Upper lobe of right lung (tissue), 1 donor: ENCODE data around the gene MXD1. TPM values are rescaled to one million over a fixed set of nuclear protein-coding genes. Genes with fewer than 3 reads are reported as not detected.

Experiments
- ATAC-seq: fragments of 200-7000 bp; cut with Tn5 transposase; one replicate; pipeline ENCODE4 v1.9.1; 2020; ENCODE audit warnings: mild to moderate bottlenecking, moderate library complexity
- DNase-seq: peaks from one replicate; pipeline ENCODE4 v3.0.0-alpha.2; 2020
- H3K27ac ChIP-seq: fragments of 200-600 bp; one replicate; pipeline ENCODE4 v1.8.0; 2022
- H3K27me3 ChIP-seq: fragments of 200-600 bp; one replicate; pipeline ENCODE4 v1.8.0; 2022; ENCODE audit warnings: mild to moderate bottlenecking
- H3K36me3 ChIP-seq: fragments of 200-600 bp; one replicate; pipeline ENCODE4 v1.8.0; 2022
- H3K4me1 ChIP-seq: fragments of 200-600 bp; one replicate; pipeline ENCODE4 v1.8.0; 2022
- H3K4me3 ChIP-seq: fragments of 200-600 bp; one replicate; pipeline ENCODE4 v1.8.0; 2022; ENCODE audit warnings: mild to moderate bottlenecking
- H3K9me3 ChIP-seq: fragments of 200-600 bp; one replicate; pipeline ENCODE4 v1.8.0; 2022
- CTCF ChIP-seq: fragments of 200-600 bp; IDR thresholded peaks from one replicate; pipeline ENCODE4 v1.8.0; 2022; ENCODE audit warnings: antibody characterized with exemption
- intact Hi-C: fragments of 100-400 bp; cut with DNase I; formaldehyde crosslinking; loops from one replicate; pipeline ENCODE4 v1.11.0; 2022
- total RNA-seq: library from RNA; stranded (reverse); fragmentation: NEBNext Ultra II Directional; extraction: Animal tissue kit (Norgen Biotek cat#: 25700); gene quantifications from one replicate; pipeline ENCODE4 v1.2.1, GENCODE V29; 2021
- donor health status: DM: no; HTN: yes; CAD: no; lungs with severe emphysema.

The MXD1 gene
- total RNA-seq, 1 donor from 2014 or later = 21.3 TPM

GRCh38 chr2:69969991-69970390, 55.1 kb downstream of the MXD1 start:
- H3K27me3 ChIP-seq = no peaks in the 10 kb centered on the region
- H3K27ac ChIP-seq = no peak overlapping the region
- intact Hi-C loops = no loop called here
- H3K4me1 ChIP-seq = no peaks in the 10 kb centered on the region
- no peak for TF ChIP-seq CTCF
- ATAC-seq = no peak
- no peaks in the 10 kb centered on the region for H3K36me3 ChIP-seq
- DNase-seq = no peak
- H3K4me3 ChIP-seq = no peak overlapping the region
- H3K9me3 ChIP-seq = no peaks in the 10 kb centered on the region

- Histone ChIP-seq H3K4me1 (no peaks in the 10 kb centered on the region), H3K4me3 (no peak overlapping the region), H3K27ac (no peak overlapping the region), H3K36me3 (no peaks in the 10 kb centered on the region), H3K9me3 (no peaks in the 10 kb centered on the region), H3K27me3 (no peaks in the 10 kb centered on the region)
- intact Hi-C loops = no loop called here
- ATAC-seq = no peak
- TF ChIP-seq CTCF = no peak
- DNase-seq = no peak
Measured at GRCh38 chr2:69972822-69973221, 57.9 kb downstream of the MXD1 start.

DNA sequence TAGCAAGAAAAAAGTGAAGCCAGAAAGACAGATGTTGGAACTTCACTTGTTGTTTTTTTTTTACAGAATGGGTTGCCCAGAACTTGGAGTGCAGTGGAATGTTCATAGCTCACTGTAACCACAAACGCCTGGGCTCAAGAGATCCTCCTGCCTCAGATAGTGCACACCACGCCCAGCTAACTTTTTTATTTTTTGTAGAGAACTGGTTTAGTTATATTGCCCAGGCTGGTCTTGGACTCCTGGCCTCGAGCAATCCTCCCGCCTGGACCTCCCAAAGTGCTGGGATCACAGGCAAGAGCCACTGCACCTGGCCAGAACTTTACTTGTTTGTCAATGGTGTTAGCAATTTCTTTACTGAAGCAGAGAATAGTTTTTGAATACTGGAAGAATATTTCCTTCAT, 58.4 kb downstream of the MXD1 start:
- H3K36me3 ChIP-seq = no peaks in the 10 kb centered on the region
- intact Hi-C loops = no loop called here
- H3K4me3 ChIP-seq = no peak overlapping the region
- peak; percentile 22 for ATAC-seq
- no peak overlapping the region for H3K27ac ChIP-seq
- H3K27me3 ChIP-seq = no peaks in the 10 kb centered on the region
- no peaks in the 10 kb centered on the region for H3K4me1 ChIP-seq
- no peak for DNase-seq
- TF ChIP-seq CTCF = no peak
- no peaks in the 10 kb centered on the region for H3K9me3 ChIP-seq

DNA sequence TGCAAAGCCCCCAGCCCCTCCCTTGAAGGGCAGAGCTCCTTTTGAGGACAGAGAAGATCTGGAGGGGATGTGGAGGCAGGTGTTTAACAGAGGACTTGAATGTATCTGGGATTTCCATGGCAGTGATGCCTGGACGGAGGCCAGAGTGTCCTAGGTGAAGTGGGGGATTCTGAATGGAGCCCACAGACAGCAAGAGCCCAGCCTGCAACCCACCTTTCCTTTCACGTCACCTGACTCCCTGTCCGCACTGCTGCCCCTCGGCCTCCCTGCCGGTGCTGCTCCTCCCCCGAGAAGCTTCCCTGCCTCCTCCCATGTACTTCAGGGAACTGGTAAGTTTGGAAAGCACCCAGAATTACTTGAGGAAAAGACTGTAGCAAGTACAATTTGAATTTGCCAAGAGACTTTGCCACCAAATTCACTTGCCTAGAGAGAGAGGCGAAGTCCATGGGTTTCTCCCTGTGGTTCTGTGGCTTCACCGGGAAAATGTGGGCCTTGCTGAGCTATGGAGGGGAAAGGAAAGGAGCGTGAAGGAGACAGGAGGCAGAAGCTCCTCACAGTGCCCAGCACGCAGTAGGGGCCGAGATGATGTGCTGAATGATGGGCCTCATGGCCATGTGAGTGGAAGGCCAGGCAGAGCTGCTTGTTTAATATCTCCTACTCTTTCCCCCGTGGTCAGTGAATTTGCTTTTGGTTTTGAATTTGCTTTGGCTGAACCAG, 60.4 kb downstream of the MXD1 start:
- Histone ChIP-seq H3K4me1 (no peaks in the 10 kb centered on the region), H3K36me3 (no peaks in the 10 kb centered on the region), H3K27ac (no peak overlapping the region), H3K4me3 (no peak overlapping the region), H3K9me3 (no peaks in the 10 kb centered on the region), H3K27me3 (no peaks in the 10 kb centered on the region)
- intact Hi-C loops = no loop called here
- DNase-seq (no peak), ATAC-seq (no peak)
- TF ChIP-seq CTCF = no peak

GRCh38 chr2:69975853-69976462, 61.0 kb downstream of the MXD1 start:
- ATAC-seq (peak; percentile 63), DNase-seq (no peak)
- H3K9me3 ChIP-seq = no peaks in the 10 kb centered on the region
- H3K27me3 ChIP-seq = no peaks in the 10 kb centered on the region
- intact Hi-C loops = no loop called here
- H3K4me3 ChIP-seq = no peak overlapping the region
- H3K27ac ChIP-seq = no peak overlapping the region
- no peaks in the 10 kb centered on the region for H3K4me1 ChIP-seq
- no peak for TF ChIP-seq CTCF
- H3K36me3 ChIP-seq = no peaks in the 10 kb centered on the region
